Effector memory CD4-positive, alpha-beta T cell (primary cell): ENCODE measurements around the gene SS18L1.
A peak's percentile ranks its signal among the peaks of the same experiment; 100 is the strongest.
"Not testable (repeated sequence)": the region's sequence is repeated elsewhere in the genome, so short reads cannot be mapped to it uniquely, and the experiment has no call there.

ENCODE experiments used
- DNase-seq, 3 donors: peaks; one replicate each; pipeline ENCODE4 v3.0.0-alpha.2; 2020
- H3K27ac ChIP-seq: 2 replicates; pipeline ENCODE4 v1.7.0; 2013; ENCODE audit warnings: mild to moderate bottlenecking, low read length, moderate library complexity; ENCODE audit not compliant: insufficient read depth, poor library complexity, severe bottlenecking
- H3K27me3 ChIP-seq: replicated peaks from 2 replicates; pipeline ENCODE4 v1.7.0; 2013; ENCODE audit warnings: mild to moderate bottlenecking, low read length; ENCODE audit not compliant: insufficient read depth, control insufficient read depth, poor library complexity, severe bottlenecking
- H3K36me3 ChIP-seq: 2 replicates; pipeline ENCODE4 v1.7.0; 2013; ENCODE audit warnings: mild to moderate bottlenecking, low read length, moderate library complexity; ENCODE audit not compliant: control insufficient read depth, insufficient read depth
- H3K4me1 ChIP-seq: 2 replicates; pipeline ENCODE4 v1.7.0; 2013; ENCODE audit warnings: low read length, mild to moderate bottlenecking; ENCODE audit not compliant: control insufficient read depth, insufficient read depth, poor library complexity, severe bottlenecking
- H3K4me3 ChIP-seq: 2 replicates; pipeline ENCODE4 v1.7.0; 2013; ENCODE audit warnings: low read length, low read depth, mild to moderate bottlenecking; ENCODE audit not compliant: insufficient read depth, poor library complexity, severe bottlenecking
- H3K9me3 ChIP-seq: 2 replicates; pipeline ENCODE4 v1.7.0; 2013; ENCODE audit warnings: mild to moderate bottlenecking, low read length, moderate library complexity; ENCODE audit not compliant: control insufficient read depth

Gene SS18L1

GRCh38 chr20:62112368-62112767 lies 31.2 kb upstream of the SS18L1 start:
- DNase-seq: no peak
- Histone ChIP-seq H3K27ac (no peak overlapping the region), H3K27me3 (no peaks in the 10 kb centered on the region), H3K4me3 (no peak overlapping the region), H3K36me3 (no peaks in the 10 kb centered on the region), H3K9me3 (peaks cover 33% of the 10 kb centered on the region), H3K4me1 (peaks cover 8% of the 10 kb centered on the region)

GRCh38 chr20:62114894-62115293 lies 28.7 kb upstream of the SS18L1 start:
- no peaks in the 10 kb centered on the region for H3K36me3 ChIP-seq
- H3K4me1 ChIP-seq: peaks cover 22% of the 10 kb centered on the region
- H3K9me3 ChIP-seq: peaks cover 21% of the 10 kb centered on the region
- DNase-seq: no peak
- no peak overlapping the region for H3K4me3 ChIP-seq
- no peaks in the 10 kb centered on the region for H3K27me3 ChIP-seq
- H3K27ac ChIP-seq: no peak overlapping the region

GRCh38 chr20:62115800-62116407 lies 27.7 kb upstream of the SS18L1 start:
- H3K36me3 ChIP-seq, H3K27ac ChIP-seq, H3K27me3 ChIP-seq, DNase-seq, H3K4me3 ChIP-seq: not testable (repeated sequence)
- Histone ChIP-seq H3K4me1 (peaks cover 25% of the 10 kb centered on the region), H3K9me3 (peaks cover 21% of the 10 kb centered on the region)

- H3K27ac ChIP-seq: peak overlapping the region; percentile 8
- H3K9me3 ChIP-seq: peaks cover 21% of the 10 kb centered on the region
- DNase-seq: no peak
- no peak overlapping the region for H3K4me3 ChIP-seq
- peaks cover 31% of the 10 kb centered on the region for H3K4me1 ChIP-seq
- no peaks in the 10 kb centered on the region for H3K36me3 ChIP-seq
- no peaks in the 10 kb centered on the region for H3K27me3 ChIP-seq
Measured at GRCh38 chr20:62116558-62117361, 26.8 kb upstream of the SS18L1 start.

GRCh38 chr20:62117362-62117646 lies 26.3 kb upstream of the SS18L1 start:
- peak overlapping the region; percentile 8 for H3K27ac ChIP-seq
- H3K36me3 ChIP-seq: no peaks in the 10 kb centered on the region
- H3K27me3 ChIP-seq: no peaks in the 10 kb centered on the region
- peaks cover 16% of the 10 kb centered on the region for H3K9me3 ChIP-seq
- peaks cover 31% of the 10 kb centered on the region for H3K4me1 ChIP-seq
- DNase-seq: no peak
- peak overlapping the region; percentile 1 for H3K4me3 ChIP-seq

GRCh38 chr20:62117658-62118057 lies 25.9 kb upstream of the SS18L1 start:
- peak; percentile 73 to 84 (median 81) for DNase-seq
- H3K36me3 ChIP-seq: no peaks in the 10 kb centered on the region
- H3K27ac ChIP-seq: peak overlapping the region; percentile 30

GRCh38 chr20:62118113-62119043 lies 25.2 kb upstream of the SS18L1 start:
- Histone ChIP-seq H3K27ac (peak overlapping the region; percentile 30), H3K36me3 (no peaks in the 10 kb centered on the region), H3K27me3 (no peaks in the 10 kb centered on the region), H3K9me3 (peaks cover 6% of the 10 kb centered on the region), H3K4me3 (no peak overlapping the region), H3K4me1 (peaks cover 36% of the 10 kb centered on the region)
- no peak for DNase-seq

More at GRCh38 chr20:62117658-62118057, 25.9 kb upstream of the SS18L1 start:
- H3K4me1 ChIP-seq: peaks cover 31% of the 10 kb centered on the region
- no peaks in the 10 kb centered on the region for H3K27me3 ChIP-seq
- H3K4me3 ChIP-seq: peak overlapping the region; percentile 1
- H3K9me3 ChIP-seq: peaks cover 13% of the 10 kb centered on the region

GRCh38 chr20:62119115-62119514 lies 24.5 kb upstream of the SS18L1 start:
- no peak for DNase-seq
- no peaks in the 10 kb centered on the region for H3K9me3 ChIP-seq
- no peak overlapping the region for H3K4me3 ChIP-seq
- no peaks in the 10 kb centered on the region for H3K27me3 ChIP-seq
- peaks cover 44% of the 10 kb centered on the region for H3K4me1 ChIP-seq
- H3K27ac ChIP-seq: no peak overlapping the region
- no peaks in the 10 kb centered on the region for H3K36me3 ChIP-seq

GRCh38 chr20:62119591-62120364 lies 23.8 kb upstream of the SS18L1 start:
- Histone ChIP-seq H3K27me3 (no peaks in the 10 kb centered on the region), H3K27ac (no peak overlapping the region), H3K9me3 (no peaks in the 10 kb centered on the region), H3K36me3 (no peaks in the 10 kb centered on the region), H3K4me1 (peaks cover 48% of the 10 kb centered on the region), H3K4me3 (no peak overlapping the region)
- no peak for DNase-seq
